HepG2 (cell line): ENCODE measurements around the gene C1orf115. TPM values are rescaled to one million over a fixed set of nuclear protein-coding genes. Genes with fewer than 3 reads are reported as not detected.

Source experiments
- ATAC-seq: fragments of 200-7000 bp; cut with Tn5 transposase; 3 replicates; pipeline ENCODE4 v1.9.1; 2020; ENCODE audit warnings: mild to moderate bottlenecking, moderate library complexity
- BruUV-seq: library from RNA; stranded (reverse); fragments of 400-500 nt; replicated peaks from 2 replicates; lab custom pipeline; 2021; lab: Mats Ljungman, UMichigan
- CTCF ChIA-PET: fragments of 300-600 bp; formaldehyde crosslinking; extraction: SDS; loops from one replicate; lab custom pipeline; 2021; ENCODE audit warnings: low total read pairs, inconsistent platforms, low intra/inter-chr PET ratio; lab: Yijun Ruan, JAX
- POLR2A ChIA-PET: fragments of 350-600 bp; sonication (Branson Sonifier 250); formaldehyde crosslinking; loops from one replicate; lab custom pipeline; 2020; ENCODE audit warnings: antibody characterized with exemption, inconsistent platforms; lab: Yijun Ruan, JAX
- DNase-seq: peaks from one replicate; pipeline ENCODE4 v3.0.0-alpha.2; 2015; ENCODE audit warnings: low spot score
- FAIRE-seq: peaks from 3 replicates; lab custom pipeline; 2011; peaks lifted over from hg19 to GRCh38; lab: Jason Lieb, UNC
- H2AFZ ChIP-seq: one replicate; pipeline ENCODE4 v1.6.1; 2011; ENCODE audit warnings: low read length, inconsistent platforms
- H3K27ac ChIP-seq: fragments of 300-600 bp; 3 replicates; pipeline ENCODE4 v1.8.0; 2011; ENCODE audit warnings: mixed run types, mild to moderate bottlenecking, mixed read lengths, low read length, inconsistent platforms; ENCODE audit not compliant: insufficient read depth; ENCODE audit errors: extremely low read length
- H3K27me3 ChIP-seq, 2 experiments: fragments of 200-600 bp in 1 of 2; 2 replicates in 1 of 2; 3 replicates in 1 of 2; pipeline versions ENCODE4 v1.6.0 to v1.8.0; 2011; ENCODE audit warnings: low read length in 2 of 2, mild to moderate bottlenecking in 2 of 2, moderate library complexity in 2 of 2, inconsistent platforms in 1 of 2; ENCODE audit not compliant: insufficient read depth in 2 of 2, control insufficient read depth in 1 of 2
- H3K36me3 ChIP-seq, 2 experiments: fragments of 200-600 bp in 1 of 2; replicated peaks in 1 of 2; 2 replicates in 1 of 2; 3 replicates in 1 of 2; pipeline versions ENCODE4 v1.5.1 to v1.8.0; 2011; ENCODE audit warnings: low read length in 2 of 2, inconsistent platforms in 1 of 2; ENCODE audit not compliant: insufficient read depth in 2 of 2, control insufficient read depth in 1 of 2
- H3K4me1 ChIP-seq: 2 replicates; pipeline ENCODE4 v1.5.1; 2012; ENCODE audit warnings: low read length, inconsistent platforms; ENCODE audit not compliant: insufficient read depth
- H3K4me2 ChIP-seq: 2 replicates; pipeline ENCODE4 v1.6.0; 2011; ENCODE audit warnings: low read depth, low read length, inconsistent platforms
- H3K4me3 ChIP-seq, 3 experiments: fragments of 200-600 bp in 1 of 3; sonication (generic), shearing (Covaris generic) in 1 of 3; replicated peaks in 1 of 3; 2 replicates each; pipeline ENCODE4 v1.5.1; 2011 to 2016; ENCODE audit warnings: low read length in 3 of 3, inconsistent platforms in 2 of 3, low read depth in 2 of 3, mild to moderate bottlenecking in 2 of 3, control low read depth in 1 of 3, mixed read lengths in 1 of 3; ENCODE audit not compliant: insufficient read depth in 1 of 3
- H3K79me2 ChIP-seq: one replicate; pipeline ENCODE4 v1.6.1; 2011; ENCODE audit warnings: low read length, inconsistent platforms; ENCODE audit not compliant: insufficient read depth
- H3K9ac ChIP-seq: 2 replicates; pipeline ENCODE4 v1.6.0; 2011; ENCODE audit warnings: mild to moderate bottlenecking, low read depth, low read length, inconsistent platforms; ENCODE audit not compliant: insufficient read depth
- H3K9me3 ChIP-seq: 2 replicates; pipeline ENCODE4 v1.5.1; 2012; ENCODE audit warnings: mild to moderate bottlenecking, low read length
- H4K20me1 ChIP-seq: 2 replicates; pipeline ENCODE4 v1.6.0; 2011; ENCODE audit warnings: inconsistent platforms, mild to moderate bottlenecking, low read length, moderate library complexity; ENCODE audit not compliant: insufficient read depth
- DNMT1 ChIP-seq: sonication (generic); formaldehyde crosslinking; IDR thresholded peaks from 2 replicates; pipeline ENCODE4 v1.5.1; 2020; ENCODE audit warnings: mild to moderate bottlenecking, missing genetic modification reagents
- FOXK2 ChIP-seq: fragments of 450-650 bp; IDR thresholded peaks from 2 replicates; pipeline ENCODE4 v1.6.1; 2016
- HCFC1 ChIP-seq: fragments of 150-350 bp; IDR thresholded peaks from 2 replicates; pipeline ENCODE4 v1.6.1; 2014; ENCODE audit warnings: low read depth, low read length
- NFATC3 ChIP-seq: sonication (generic); formaldehyde crosslinking; IDR thresholded peaks from 2 replicates; pipeline ENCODE4 v1.5.1; 2020; ENCODE audit warnings: mild to moderate bottlenecking, missing genetic modification reagents
- SOX13 ChIP-seq, 3 experiments: fragments of 450-650 bp in 1 of 3; sonication (generic) in 1 of 3; formaldehyde crosslinking in 1 of 3; IDR thresholded peaks in 2 of 3; conservative IDR thresholded peaks in 1 of 3; 2 replicates each; pipeline versions ENCODE4 v1.5.0 to v1.6.1; 2016 to 2020; ENCODE audit warnings: antibody characterized with exemption in 1 of 3, mild to moderate bottlenecking in 1 of 3, missing compliant biosample characterization in 1 of 3, missing genetic modification reagents in 1 of 3, moderate library complexity in 1 of 3
- THAP9 ChIP-seq: sonication (generic); formaldehyde crosslinking; IDR thresholded peaks from 2 replicates; pipeline ENCODE4; 2020; ENCODE audit warnings: missing genetic modification reagents, mild to moderate bottlenecking, borderline replicate concordance
- ZHX1 ChIP-seq: sonication (generic); formaldehyde crosslinking; IDR thresholded peaks from 2 replicates; pipeline ENCODE4 v1.8.1; 2022; ENCODE audit warnings: low read depth, mild to moderate bottlenecking, missing genetic modification reagents
- ZNF335 ChIP-seq: sonication (generic); formaldehyde crosslinking; IDR thresholded peaks from 2 replicates; pipeline ENCODE4 v1.4.0; 2020; ENCODE audit warnings: missing genetic modification reagents
- ZNF629 ChIP-seq: sonication (generic); formaldehyde crosslinking; conservative IDR thresholded peaks from 2 replicates; pipeline ENCODE4 v1.5.0; 2020; ENCODE audit warnings: missing genetic modification reagents
- ZNF816 ChIP-seq: sonication (generic); formaldehyde crosslinking; IDR thresholded peaks from 2 replicates; pipeline ENCODE4 v1.8.0; 2022; ENCODE audit warnings: missing genetic modification reagents, mild to moderate bottlenecking, borderline replicate concordance
- ZNF83 ChIP-seq: sonication (generic); formaldehyde crosslinking; IDR thresholded peaks from 2 replicates; pipeline ENCODE4 v1.4.0; 2020; ENCODE audit warnings: missing genetic modification reagents, mild to moderate bottlenecking, borderline replicate concordance
- ZSCAN21 ChIP-seq: sonication (generic); formaldehyde crosslinking; IDR thresholded peaks from 2 replicates; pipeline ENCODE4 v1.8.0; 2022; ENCODE audit warnings: mild to moderate bottlenecking, missing genetic modification reagents, moderate library complexity, borderline replicate concordance
- WGBS: methylation state at CpG from one replicate; pipeline ENCODE4 v1.1.6; 2017; ENCODE audit warnings: low lambda C conversion rate; 5-methylcytosine and 5-hydroxymethylcytosine counted together
- in situ Hi-C: cut with HindIII; loops from 2 replicates; pipeline ENCODE4 v1.10.0; 2017; ENCODE audit warnings: low pct_unique_long_range_greater_than_20kb; ENCODE audit not compliant: extremely low pct_ligation_motif_present
- intact Hi-C: fragments of 100-400 bp; cut with micrococcal nuclease; formaldehyde crosslinking; loops from one replicate; pipeline ENCODE4 v1.10.0; 2022; ENCODE audit not compliant: unreplicated experiment
- polyA plus RNA-seq, 8 experiments: library from polyadenylated mRNA; depleted of rRNA in 3 of 8; stranded (reverse) in 7 of 8; unstranded in 1 of 8; fragments of >200 nt; fragmentation: Illumina TruSeq in 4 of 8; extraction: Trizol in 4 of 8; gene quantifications; 2 replicates each; pipeline versions ENCODE4 v1.2.1 to v1.2.3, GENCODE V29; 2011 to 2016; ENCODE audit warnings: low read depth in 4 of 8, missing spikeins in 1 of 8, mixed read lengths in 1 of 8; ENCODE audit not compliant: insufficient read depth in 1 of 8
- total RNA-seq, 5 experiments: library from RNA; depleted of rRNA; stranded (reverse); fragments of >200 nt; fragmentation: Illumina TruSeq; extraction: Trizol; gene quantifications; 2 replicates each; pipeline ENCODE4 v1.2.3, GENCODE V29; 2016; ENCODE audit warnings: low read depth in 1 of 5
- TF ChIP-seq, protein P1 (sequence below): sonication (generic); formaldehyde crosslinking; IDR thresholded peaks from 2 replicates; pipeline ENCODE4 v1.4.0; 2020; ENCODE audit warnings: missing genetic modification reagents

Gene C1orf115
- total and polyA plus RNA-seq, 2 of the 13 experiments (the other 11 are each of a cell fraction or from before 2014, with no cell fraction given), result 25.2 to 85.9 TPM

DNA sequence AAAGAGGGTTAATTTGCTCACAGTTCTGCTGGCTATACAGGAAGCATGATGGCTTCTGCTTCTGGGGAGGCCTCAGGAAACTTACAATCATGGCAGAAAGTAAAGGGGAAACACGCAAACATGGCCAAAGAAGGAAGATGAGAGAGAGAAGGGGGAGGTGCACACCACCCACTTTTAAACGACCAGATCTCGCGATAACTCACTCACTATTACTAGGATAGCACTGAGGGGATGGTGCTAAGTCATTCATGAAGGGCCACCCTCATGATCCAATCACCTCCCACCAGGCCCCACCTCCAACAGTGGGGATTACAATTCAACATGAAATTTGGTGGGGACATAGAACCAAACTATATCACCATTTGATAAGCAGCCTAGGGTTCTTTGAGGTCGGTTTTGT is 2.4 kb upstream of the C1orf115 start:
- Histone ChIP-seq H3K36me3 (no peaks in the 10 kb centered on the region), H3K79me2 (peaks cover 21% of the 10 kb centered on the region), H2AFZ (no peak overlapping the region), H3K9me3 (no peaks in the 10 kb centered on the region), H3K4me2 (no peak overlapping the region), H3K9ac (no peak overlapping the region), H3K27me3 (no peaks in the 10 kb centered on the region; a peak in 2 of 5 replicates), H3K27ac (no peak overlapping the region), H4K20me1 (no peaks in the 10 kb centered on the region), H3K4me1 (peaks cover 23% of the 10 kb centered on the region), H3K4me3 (no peak overlapping the region)
- BruUV-seq, result no TSS peak
- in situ Hi-C loops, result no loop called here
- ChIA-PET CTCF (no interaction called here), POLR2A (no interaction called here)
- 60% methylated on average over 5 of the region's 5 CpGs for WGBS
- no peak for TF ChIP-seq ZNF335 (CRISPR knock-in tag)
- TF ChIP-seq ZNF816 (CRISPR knock-in tag), result no peak
- TF ChIP-seq ZNF629, result no peak
- no peak for TF ChIP-seq ZSCAN21 (CRISPR knock-in tag)
- TF ChIP-seq ZHX1 (CRISPR knock-in tag), result no peak
- TF ChIP-seq DNMT1 (CRISPR knock-in tag), result no peak
- TF ChIP-seq FOXK2, result no peak
- TF ChIP-seq THAP9, result no peak
- TF ChIP-seq NFATC3 (CRISPR knock-in tag), result no peak
- TF ChIP-seq, protein P1, sequence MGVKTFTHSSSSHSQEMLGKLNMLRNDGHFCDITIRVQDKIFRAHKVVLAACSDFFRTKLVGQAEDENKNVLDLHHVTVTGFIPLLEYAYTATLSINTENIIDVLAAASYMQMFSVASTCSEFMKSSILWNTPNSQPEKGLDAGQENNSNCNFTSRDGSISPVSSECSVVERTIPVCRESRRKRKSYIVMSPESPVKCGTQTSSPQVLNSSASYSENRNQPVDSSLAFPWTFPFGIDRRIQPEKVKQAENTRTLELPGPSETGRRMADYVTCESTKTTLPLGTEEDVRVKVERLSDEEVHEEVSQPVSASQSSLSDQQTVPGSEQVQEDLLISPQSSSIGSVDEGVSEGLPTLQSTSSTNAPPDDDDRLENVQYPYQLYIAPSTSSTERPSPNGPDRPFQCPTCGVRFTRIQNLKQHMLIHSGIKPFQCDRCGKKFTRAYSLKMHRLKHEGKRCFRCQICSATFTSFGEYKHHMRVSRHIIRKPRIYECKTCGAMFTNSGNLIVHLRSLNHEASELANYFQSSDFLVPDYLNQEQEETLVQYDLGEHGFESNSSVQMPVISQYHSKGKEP (CRISPR knock-in tag), result no peak
- no peak for TF ChIP-seq SOX13 (IDR thresholded peaks at IDR 0.05)
- no peak for TF ChIP-seq SOX13 (CRISPR knock-in tag; conservative IDR thresholded peaks at IDR 0.05 in 1 of 2, IDR thresholded peaks at IDR 0.05 in 1 of 2)
- no peak for TF ChIP-seq ZNF83
- TF ChIP-seq HCFC1, result no peak
- ATAC-seq (no peak), DNase-seq (no peak), FAIRE-seq (no peak)
- intact Hi-C loops, result no loop called here
